Left kidney (tissue), 2 donors: Measurements from ENCODE around the gene VKORC1L1. TPM values are rescaled to one million over a fixed set of nuclear protein-coding genes. Genes with fewer than 3 reads are reported as not detected.
"Not testable (repeated sequence)": the region's sequence is repeated elsewhere in the genome, so short reads cannot be mapped to it uniquely, and the experiment has no call there.

Experiments
- DNase-seq: peaks from one replicate; pipeline ENCODE4 v3.0.0-alpha.2; 2013
- polyA plus RNA-seq: library from polyadenylated mRNA; unstranded; fragments of 120-200 nt; gene quantifications from one replicate; pipeline ENCODE4 v1.2.1, GENCODE V29; 2013; ENCODE audit not compliant: insufficient read length

The VKORC1L1 gene
- polyA plus RNA-seq, 1 donor: 30.5 TPM

- DNase-seq: no peak
Observed at GRCh38 chr7:65927489-65928448, 54.9 kb downstream of the VKORC1L1 start.

- no peak for DNase-seq
Observed at GRCh38 chr7:65931685-65932084, 58.8 kb downstream of the VKORC1L1 start.

GRCh38 chr7:65937296-65937695, 64.4 kb downstream of the VKORC1L1 start:
- no peak for DNase-seq

- no peak for DNase-seq
Observed at GRCh38 chr7:65938336-65938895, 65.5 kb downstream of the VKORC1L1 start.

GRCh38 chr7:65945787-65946186, 72.9 kb downstream of the VKORC1L1 start:
- DNase-seq: not testable (repeated sequence)

DNA sequence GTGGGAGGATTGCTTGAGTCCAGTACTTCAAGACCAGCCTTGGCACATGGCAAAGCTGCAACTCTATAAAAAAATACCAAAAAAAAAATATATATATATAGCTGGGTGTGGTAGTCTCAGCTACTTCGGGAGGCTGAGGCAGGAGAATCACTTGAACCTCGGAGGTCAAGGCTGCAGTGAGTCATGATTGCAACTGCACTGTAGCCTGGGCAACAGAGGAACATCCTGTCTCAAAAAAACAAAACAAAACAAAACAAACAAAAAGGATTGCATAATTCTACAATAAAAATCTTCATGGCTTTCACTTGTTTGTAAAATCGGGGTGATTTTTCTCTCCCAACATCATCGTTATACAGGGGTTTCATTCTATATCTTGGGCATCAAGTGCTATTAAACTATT, 74.0 kb downstream of the VKORC1L1 start:
- DNase-seq: no peak

GRCh38 chr7:65951837-65952578, 79.1 kb downstream of the VKORC1L1 start:
- no peak for DNase-seq

DNA sequence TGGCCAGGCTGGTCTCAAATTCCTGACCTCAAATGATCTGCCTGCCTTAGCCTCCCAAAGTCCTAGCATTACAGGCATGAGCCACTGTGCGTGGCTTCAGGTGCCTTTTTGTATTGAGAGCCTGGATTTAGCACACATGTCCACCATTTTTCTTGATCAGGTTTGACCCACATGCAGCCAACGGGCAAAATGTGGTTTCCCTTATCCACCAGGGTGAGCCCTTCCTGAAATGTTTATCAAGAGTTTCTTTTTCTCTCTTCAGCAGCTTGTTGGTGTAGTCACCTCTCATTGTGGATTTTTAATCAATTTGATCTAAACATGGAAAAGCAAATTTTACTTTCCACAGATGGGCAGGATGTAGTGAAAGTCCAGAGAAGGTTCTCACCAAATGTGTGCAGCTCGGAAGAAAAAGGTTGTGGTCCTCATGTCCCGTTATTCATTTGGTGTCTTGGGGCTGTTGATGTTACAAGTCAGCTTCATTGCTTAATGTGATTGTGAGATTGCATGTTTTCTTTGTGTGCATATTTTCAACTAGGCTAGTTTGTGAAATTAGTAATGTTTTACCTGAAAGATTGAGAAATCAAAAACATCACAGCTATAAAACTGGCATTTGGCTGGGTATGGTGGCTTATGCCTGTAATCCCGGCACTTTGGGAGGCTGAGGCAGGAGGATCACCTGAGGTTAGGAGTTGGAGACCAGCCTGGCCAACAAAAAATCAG, 80.3 kb downstream of the VKORC1L1 start:
- DNase-seq: no peak

GRCh38 chr7:65953890-65954450, 81.1 kb downstream of the VKORC1L1 start:
- no peak for DNase-seq

DNA sequence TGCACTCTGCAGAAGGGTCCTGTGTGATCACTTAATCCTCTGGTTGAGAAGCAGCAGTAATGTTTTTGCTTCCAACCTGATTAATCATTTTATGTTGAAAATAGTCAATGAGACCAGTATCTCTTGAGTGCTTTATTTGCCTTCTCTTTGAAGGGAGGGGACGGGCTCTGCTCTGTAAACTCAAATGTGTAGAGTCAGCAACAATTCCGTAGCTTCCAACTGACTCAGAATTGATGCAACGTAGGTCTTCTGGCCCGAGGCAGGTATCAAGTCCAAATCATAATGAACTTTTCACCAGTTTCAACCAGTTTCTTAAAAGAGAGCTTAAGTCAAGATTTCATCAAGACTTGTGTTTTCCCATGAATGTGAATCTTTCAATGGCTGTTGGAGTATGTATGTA, 82.8 kb downstream of the VKORC1L1 start:
- DNase-seq: no peak

DNA sequence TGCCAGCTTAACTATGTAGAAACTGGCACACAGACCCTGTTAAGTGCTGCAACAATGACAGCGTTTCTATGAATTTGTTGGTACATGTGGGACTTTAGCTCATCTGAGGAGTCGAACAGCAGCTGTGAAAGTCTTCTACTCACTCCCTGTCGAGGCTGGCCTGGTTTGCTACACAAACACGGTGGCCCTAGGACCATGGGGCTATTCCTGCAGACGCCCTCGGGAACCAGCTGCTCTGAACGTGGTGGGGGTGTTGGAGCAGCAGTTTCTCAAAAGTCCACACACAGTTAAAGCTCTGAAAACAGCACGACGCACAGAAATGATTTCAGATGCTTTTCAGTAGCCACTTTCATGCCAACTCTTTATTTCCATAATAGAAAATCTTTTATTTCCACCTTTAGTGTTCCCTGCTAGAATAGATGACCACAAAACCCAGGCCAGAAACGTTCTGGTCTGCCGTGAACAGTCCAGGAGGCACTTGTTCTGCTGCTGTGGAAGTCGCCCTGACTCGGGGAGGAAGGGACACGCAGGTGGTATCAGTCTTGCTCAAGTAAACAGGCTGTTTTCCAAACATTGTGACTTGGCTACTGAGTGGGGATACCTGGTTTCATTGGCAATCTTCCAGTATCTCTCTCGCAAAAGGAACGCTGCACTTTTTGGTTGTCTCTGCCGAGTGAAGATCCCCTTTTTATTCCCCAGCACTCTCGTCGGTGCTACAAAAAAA, 87.6 kb downstream of the VKORC1L1 start:
- DNase-seq: no peak

DNA sequence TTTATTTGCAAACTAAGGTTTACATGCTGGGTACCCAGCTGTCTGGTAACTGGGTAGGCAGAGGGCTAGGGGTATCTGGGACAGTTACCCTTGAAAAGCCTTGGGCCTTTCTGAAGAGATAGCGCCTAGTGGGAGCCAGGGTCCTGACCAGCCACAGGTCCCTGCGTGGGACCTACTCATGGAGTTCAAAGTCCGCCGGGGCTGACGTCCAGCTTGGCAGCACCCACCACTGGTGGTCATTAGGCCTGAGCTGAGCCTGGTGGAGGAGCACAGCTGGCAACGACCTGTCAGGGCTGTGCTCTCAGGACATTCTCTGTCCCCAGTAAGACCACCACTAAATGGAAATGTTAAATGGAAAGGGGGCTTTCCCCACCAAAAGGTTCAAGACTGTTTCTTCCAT, 89.2 kb downstream of the VKORC1L1 start:
- DNase-seq: no peak

DNA sequence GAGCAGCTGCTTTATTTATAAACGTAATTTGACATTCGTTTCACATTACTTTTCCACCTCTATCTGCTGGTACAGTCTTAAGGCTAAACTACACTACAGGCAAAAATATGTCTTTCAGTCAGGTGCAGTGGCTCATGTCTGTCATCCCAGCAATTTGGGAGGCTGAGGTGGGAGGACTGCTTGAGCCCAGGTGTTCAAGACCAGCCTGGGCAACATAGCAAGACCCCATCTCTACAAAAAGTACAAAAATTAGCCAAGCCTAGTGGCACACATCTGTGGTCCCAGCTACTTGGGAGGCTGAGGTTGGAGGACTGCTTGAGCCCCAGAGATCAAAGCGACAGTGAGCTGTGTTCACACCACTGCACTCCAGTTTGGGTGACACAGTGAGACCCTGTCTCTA, 91.8 kb downstream of the VKORC1L1 start:
- not testable (repeated sequence) for DNase-seq

DNA sequence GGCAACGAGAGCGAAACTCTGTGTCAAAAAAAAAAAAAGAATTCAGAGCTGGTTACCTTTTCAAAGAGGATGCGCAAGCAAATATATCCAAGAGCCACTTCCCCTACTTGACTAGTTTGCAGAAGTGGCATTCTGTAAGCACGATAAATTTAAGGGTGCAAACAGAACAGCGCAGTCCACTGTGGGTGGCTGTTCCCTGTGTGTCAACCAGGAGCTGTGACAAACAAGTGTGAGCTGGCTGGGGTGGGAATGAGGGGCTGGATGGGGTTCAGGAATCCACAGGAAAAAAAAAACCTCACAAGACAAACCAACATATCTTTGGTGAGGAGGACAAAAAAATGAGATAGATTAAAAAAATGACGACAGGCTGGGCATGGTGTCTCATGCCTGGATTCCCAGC, 93.3 kb downstream of the VKORC1L1 start:
- DNase-seq: no peak

DNA sequence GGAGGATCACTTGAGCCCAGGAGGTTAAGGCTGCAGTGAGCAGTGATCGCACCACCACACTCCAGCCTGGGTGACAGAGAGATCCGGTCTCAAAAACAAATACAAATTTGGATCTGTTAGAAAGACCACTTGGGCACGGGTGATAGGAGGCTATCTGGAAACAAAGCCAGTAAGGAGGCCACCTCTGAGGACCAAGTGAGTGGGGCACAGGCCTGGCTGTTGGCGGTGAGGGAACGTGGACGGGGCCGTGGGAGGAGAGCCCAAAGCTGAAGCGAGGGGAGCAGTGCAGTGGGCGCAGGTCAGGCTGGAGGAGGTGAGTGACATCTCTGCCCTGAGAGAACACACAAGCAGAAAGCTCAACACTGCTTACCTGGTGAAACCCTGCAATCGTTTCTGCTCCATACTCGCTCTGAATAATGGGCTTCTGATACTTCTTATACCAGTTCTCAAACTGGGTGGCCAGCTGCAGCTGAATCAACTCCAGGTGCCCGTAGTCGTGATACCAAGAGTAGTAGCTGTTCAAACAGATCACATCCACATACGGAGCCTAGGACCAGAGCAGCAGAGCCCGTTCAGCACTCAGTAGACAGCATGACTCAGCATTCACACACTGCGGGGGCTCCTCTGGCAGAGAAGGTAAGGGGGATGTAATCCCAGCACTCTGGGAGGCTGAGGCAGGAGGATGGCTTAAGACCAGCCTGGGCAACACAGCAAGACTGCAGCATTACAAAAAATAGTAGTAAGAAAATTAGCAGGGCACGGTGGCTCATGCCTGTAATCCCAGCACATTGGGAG, 94.7 kb downstream of the VKORC1L1 start:
- DNase-seq: no peak

DNA sequence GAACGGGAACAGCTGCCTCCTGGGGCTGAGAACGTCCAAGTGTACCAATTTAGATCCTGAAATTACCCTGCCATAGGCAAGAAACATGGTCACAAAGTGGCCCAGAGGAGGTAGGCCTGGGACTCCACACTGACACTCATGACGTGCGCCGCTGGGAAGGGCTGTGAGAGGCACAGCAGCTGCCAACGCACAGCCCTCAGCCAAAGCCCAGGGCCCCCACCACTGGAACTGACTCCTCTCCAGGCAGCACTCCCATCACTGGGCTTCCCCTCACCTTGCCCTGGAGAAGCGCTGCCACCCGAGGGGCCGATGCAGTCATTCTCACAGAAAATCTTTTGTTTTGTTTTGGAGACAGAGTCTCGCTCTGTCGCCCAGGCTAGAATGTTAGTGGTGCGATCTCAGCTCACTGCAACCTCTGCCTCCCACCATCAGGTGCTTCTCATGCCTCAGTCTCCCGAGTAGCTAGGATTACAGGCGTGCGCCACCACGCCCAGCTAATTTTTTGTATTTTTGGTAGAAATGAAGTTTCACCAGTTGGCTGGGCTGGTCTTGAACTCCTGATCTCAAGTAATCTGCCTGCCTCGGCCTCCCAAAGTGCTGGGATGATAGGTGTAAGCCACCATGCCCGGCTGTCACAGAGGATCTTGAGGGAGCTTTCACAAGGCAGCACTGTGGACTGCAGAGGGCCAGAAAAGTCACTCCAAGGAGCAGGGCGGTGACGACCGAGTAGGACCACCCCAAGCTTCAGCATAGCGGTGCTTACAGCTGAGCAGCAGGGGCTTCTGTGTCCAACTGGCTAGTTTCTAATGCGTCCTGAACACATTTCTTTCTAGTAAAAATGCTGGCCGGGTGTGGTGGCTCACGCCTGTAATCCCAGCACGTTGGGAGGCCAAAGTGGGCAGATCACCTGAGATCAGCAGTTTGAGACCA, 95.6 kb downstream of the VKORC1L1 start:
- DNase-seq: no peak

DNA sequence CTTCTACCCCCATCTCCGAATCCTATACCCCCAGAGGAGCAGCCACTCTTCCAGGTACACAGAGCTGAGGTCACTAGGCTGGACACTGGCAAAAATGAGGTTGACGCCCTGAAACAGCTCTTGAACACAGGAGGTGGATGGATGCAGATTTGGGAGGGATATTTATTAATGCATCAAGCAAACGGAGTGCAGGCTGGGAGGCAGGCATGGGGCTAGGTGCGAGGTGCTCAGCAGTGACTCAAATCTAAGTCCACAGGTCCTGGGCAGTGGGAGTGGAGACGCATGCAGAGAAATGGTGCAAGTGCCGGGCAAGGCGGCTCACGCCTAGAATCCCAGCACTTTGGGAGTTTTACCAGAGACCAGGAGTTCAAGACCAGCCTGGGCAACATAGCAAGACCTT, 98.1 kb downstream of the VKORC1L1 start:
- DNase-seq: no peak

GRCh38 chr7:65972976-65973375, 100.1 kb downstream of the VKORC1L1 start:
- DNase-seq: no peak

DNA sequence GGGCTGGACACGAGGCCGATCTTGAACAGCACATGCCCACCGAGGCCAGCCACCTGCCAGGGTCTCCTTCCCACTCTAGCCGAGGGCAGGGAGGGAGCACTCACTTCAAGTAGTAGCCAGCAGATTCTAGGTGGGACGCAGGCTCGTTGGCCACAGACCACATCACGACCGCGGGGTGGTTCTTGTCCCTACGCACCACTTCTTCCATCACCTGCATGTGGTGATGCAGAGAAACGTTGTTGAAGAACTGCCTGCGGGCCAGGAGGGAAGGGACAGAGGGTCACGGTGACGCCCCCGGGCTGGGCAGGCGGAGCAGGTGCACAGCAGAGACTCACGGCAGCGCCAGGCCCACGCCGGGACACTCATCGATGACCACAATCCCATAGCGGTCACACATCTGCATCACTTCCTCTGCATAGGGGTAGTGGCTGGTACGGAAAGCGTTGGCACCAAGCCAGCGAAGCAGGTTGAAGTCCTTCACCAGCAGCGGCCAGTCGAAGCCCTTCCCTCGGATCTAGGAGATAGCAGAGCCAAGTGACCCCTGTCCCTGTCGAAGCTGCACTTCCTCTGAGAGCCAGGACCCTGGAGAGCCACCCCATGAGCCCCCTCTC, 101.4 kb downstream of the VKORC1L1 start:
- DNase-seq: no peak
